Activated CD4-positive, alpha-beta T cell treated with anti-CD3 and anti-CD28 coated beads, Interleukin-2, amount 50 U/mL, for 48 hours (primary cell): Measurements from ENCODE around the gene LGMN.
A peak's percentile ranks its signal among the peaks of the same experiment; 100 is the strongest.

Source experiments
- DNase-seq, 2 experiments: peaks; one replicate each; pipeline ENCODE4 v3.0.0-alpha.2; 2020

LGMN gene

DNA sequence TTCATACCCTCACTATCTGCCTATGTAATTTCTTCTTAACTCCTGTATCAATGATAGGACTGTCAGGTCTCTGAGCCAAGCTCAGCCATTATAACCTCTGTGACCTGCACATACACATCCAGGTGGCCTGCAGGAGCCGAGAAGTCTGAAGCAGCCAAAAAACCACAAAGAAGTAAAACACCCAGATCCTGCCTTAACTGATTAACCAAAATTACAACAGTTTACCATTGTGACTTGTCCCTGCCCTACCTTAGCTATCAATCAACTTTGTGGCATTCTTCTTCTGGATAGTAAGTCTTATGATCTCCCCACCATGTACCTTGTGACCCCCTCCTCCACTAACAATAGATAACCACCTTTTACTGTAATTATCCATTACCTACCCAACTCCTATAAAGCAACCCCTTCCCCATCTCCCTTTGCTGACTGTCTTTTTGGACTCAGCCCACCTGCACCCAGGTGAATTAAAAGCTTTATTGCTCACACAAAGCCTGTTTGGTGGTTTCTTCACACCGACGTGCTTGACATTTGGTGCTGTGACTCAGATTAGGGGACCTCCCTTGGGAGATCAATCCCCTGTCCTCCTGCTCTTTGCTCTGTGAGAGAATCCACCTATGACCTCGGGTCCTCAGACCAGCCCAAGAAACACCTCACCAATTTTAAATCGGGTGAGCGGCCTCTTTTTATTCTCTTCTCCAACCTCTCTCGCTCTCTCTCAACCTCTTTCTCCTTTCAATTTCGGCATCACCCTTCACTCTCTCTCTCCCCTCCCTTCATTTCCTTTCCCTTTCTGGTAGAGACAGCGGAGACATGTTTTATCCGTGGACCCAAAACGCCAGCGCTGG, 11.5 kb upstream of the LGMN start:
- no peak for DNase-seq

DNA sequence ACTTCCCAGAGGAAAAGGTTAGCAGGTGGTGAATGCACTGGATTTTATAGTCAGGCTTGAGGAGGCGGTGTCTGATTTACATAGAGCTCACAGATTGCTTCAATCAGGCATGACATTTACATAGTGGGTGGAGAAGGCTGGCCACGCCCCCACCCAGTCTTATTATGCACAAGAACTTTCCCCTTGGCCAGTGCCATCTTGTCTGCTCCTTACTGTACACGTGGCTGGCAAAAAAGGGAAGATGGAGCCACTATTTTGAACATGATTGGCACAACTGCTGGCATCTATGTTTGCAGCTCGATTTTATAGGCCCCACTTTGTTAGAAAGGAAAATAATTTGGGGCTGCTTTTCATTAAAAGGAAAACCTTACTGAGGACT, 10.9 kb upstream of the LGMN start:
- DNase-seq, result no peak

DNA sequence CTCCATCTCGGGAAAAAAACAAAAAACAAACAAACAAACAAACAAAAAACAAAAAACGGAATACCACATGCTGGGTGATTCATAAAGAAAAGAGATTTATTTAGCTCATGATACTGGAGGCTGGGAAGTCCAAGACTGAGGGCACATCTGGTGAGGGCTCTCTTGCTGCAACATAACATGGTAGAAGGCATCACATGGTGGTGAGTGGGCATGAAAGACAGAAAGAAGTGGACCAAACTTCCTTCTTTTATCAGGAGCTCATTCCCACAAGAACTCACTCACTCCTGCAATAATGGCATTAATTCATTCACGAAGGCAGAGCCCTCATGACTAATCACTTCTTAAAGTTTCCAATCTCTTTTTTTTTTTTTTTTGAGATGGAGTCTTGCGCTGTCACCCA, 8.0 kb upstream of the LGMN start:
- DNase-seq, result no peak

DNA sequence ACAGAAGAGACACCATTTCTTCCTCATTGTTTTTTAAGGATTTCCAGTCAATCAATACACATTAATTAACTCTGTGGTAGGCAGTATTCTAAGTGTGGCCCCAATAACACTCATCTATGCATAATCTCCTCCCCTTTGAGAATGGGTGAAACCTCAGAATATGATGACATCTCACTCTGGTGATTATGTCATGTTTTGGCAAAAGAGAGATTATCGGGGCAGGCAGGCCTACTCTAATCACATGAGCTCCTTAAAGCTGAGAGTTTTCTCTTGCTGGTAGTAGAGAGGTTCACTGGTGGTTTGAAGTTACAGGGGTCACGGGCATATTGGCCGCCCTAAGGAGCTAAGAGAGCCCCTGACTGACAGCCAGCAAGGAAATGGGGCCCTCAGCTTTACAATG, 7.1 kb upstream of the LGMN start:
- DNase-seq, result no peak

DNA sequence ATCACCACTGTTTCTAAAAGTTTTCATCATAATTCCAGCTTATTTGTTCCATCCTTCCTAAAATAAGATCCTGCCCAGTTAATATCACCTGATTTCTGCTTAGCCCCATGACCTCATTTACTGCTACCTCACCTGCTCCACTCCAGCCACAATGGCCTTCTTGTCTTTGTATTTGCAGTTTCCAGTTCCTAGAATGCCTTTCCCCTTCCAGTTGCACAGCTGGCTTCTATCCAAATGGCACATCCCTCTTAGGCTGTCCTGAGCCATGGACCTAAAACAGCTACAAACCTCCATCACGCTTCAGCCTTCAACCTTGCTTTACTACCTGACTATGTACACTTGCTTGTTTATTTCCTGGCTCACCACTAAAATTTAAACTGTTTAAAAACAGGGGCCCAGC, 6.5 kb upstream of the LGMN start:
- DNase-seq, result no peak

DNA sequence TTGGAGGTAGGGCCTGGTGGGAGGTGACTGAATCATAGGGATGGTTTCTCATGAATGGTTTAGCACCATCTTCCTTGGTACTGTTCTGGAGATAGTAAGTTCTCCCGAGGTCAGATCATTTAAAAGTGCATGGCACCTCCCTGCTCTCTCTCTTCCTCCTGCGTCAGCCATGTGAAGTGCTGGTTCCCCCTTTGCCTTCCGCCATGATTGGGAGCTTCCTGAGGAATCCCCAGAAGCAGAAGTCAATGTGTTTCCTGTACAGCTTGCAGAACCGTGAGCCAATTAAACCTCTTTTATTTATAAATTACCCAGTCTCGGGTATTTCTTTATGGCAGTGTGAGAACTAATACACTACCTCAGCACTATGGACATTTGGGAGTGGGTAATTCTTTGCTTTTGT, 4.8 kb upstream of the LGMN start:
- no peak for DNase-seq

DNA sequence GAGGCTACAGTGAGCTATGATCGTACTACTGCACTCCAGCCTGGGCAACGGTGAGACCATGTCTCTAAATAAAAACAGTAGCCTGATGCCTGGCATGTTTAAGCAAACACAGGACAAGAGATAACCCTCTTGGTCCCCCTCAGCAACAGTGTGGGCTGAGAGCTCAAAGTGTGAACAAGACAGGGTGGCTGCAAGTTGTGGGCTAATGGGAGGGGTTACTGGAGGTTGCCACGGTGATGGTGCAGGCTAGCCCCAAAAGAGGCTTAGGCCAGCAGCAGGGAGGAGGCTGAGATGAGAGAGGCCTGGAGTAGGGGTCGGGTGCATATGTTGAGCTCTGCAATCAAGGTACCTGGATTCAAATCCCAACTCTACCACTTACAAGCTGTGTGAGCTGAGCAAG, 3.4 kb upstream of the LGMN start:
- DNase-seq, result no peak

DNA sequence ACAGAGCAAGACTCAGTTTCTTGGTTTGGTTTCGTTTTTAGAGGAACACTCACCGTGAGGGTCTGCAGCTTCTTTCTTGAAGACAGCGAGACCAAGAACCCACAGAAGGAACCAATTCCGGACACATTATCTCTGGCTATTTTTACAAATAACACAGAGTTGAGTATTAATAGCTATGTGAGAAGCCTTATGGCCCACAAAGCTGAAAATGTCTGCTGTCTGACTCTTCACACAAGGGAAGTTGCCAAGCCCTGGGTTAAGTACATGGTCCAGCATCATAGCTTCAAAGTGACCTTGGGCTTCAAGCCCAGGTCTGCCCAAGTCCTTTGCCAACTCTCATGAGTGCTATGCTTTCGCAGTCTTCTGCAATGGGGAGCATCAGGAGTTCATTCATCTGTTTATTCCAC, 2.6 kb upstream of the LGMN start:
- DNase-seq, result no peak

DNA sequence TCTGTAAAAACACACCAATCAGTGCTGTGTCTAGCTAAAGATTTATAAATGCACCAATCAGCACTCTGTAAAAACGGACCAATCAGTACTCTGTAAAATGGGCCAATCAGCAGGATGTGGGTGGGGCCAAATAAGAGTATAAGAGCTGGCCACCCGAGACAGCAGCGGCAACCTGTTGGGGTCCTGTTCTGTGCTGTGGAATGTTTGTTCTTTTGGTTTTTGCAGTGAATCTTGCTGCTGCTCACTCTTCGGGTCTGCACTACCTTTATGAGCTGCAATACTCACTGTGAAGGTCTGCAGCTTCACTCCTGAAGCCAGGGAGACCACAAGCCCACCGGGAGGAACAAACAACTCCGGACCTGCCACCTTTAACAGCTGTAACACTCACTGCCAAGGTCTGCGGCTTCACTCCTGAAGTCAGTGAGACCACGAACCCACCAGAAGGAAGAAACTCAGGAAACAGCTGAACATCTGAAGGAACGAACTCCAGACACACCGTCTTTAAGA, 1.8 kb upstream of the LGMN start:
- DNase-seq, result peak; percentile 29 to 39

DNA sequence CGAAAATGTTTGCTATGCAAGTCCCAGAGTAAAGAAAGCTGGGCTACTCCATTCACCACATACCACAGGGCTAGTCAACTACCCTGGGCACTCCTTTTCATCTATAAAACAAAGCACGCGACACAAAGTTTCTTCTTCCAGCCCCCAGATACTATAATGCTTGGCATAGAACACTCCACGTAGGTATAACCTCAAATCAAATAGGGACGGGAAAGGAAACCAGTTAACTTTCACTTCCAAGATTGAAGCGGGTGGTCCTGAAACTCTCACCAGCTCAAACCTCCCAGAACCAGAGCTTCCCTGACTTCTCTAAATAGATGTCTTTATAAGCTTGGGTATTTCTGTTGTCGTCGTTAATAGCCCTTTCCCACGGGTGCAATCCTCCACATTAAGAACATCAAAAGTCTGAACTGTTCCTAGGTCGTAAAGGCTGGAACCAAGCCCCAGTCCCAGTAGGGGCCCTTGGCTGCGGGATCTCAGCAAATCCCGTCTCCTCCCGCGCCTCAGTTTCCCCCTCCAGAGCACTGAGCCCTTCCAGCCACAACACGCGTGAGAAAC, 647 bp downstream of the LGMN start:
- DNase-seq, result no peak

DNA sequence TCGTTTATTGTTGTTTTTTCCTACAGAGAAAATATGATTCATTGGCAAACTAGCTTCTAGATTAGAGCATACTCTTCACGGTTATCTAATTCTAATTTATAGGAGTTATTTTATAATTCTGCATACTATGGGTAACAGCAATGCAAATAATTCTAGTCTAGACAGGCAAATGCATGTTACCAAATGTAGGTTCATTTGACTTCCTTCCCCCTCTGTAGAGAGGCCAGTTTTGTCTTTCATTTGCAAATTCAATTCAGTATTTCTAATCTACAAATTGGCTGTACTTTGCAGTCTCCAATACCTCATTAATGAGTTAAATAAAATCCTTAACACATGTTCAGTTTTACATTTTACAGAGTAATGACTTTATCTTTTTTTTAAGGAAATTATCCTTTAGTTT, 4.2 kb downstream of the LGMN start:
- no peak for DNase-seq

DNA sequence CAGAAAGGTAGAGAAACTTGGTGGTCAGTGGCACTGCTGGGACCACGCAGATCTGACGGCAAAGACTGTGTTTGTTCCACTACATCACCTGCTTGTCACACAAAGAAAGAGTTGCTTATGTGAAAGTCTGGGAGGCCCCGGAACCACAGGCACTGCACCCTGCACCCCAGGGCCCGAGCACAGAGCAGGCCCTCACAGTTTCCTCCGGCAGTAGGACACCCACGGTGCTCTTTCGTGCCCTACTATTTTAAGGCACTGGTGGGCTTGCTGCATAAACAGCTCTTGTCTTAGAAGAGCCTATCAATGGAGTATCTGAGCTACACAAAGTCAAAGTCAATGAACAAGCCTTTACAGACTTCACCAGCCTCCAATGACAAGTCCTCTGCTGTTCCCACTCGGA, 8.0 kb downstream of the LGMN start:
- DNase-seq, result no peak

DNA sequence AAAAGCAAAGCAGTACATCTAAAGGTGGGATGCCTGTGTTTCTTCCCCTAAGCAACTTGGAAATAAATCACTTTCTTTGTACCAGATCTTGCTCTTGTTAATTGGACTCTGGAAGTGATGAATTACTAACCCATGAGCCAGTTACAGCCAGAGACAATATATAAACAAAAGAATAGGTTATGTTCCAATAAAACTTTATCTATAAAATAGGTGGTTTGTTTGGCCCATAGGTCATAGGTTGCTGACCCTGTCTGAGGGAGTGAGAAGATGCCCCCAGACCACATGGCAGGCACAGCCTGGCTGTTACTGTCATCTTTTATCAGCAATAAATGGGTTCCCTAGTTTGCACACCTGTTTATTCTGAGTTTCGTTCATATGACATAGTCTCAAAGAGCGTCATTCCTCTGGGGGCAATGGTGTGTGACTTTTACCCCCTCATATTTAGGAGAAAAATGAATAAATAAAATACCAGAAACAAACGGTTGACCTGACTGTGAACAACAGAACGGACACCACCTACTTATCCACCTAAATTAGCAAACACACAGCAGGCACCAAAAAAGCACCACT, 10.7 kb downstream of the LGMN start:
- DNase-seq, result no peak

DNA sequence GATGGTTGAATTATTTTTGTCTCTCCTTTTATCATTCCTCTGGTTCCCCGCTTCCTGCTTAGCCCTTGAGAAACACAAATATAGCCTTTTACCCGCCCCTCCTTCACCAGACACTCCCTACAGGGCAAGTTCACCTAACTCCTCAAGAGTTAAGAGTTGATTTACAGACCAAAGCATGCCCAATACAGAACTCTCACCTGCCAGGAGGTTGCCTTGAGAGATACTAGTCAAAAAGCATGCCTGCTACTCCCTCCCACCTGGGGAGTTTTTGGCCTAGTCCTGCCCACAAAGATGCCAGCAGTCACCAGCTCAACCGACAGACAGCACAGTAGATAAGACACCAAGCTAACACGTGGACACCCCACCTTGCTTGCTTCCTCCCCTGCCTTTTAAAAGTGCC, 11.2 kb downstream of the LGMN start:
- no peak for DNase-seq

DNA sequence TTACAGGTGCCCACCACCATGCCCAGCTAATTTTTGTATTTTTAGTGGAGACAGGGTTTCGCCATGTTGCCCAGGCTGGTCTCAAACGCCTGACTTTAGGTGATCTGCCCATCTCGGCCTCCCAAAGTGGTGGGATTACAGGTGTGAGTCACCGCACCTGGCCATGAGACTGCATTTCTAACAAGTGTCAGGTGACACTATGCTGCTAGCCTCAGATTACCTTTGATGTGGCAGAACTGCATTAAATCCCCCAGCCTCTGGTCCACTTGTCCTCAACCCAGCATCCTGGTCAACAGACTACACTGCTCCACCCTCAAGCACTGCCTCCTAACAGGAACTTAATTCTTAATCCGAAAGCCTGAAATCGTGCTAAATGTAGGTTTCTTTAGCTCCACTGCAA, 13.1 kb downstream of the LGMN start:
- DNase-seq, result no peak

DNA sequence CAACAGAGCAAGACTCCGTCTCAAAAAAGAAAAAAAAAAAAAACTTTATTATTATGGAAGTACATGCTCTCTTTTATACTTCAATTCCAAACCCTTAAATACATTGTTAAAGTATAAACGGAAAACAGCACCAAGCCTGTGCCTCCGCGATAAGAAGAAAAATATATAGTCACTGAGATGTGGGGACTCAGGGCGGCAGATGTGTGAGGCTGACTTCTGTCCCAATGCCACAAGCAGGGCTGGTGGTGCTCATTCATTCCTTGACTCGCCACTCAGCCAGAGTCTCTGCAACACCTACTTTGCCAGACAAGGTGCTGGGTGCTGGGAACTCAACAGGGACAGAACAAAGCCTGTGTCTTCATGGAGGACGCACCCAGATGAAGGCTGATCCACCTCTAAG, 13.8 kb downstream of the LGMN start:
- no peak for DNase-seq

DNA sequence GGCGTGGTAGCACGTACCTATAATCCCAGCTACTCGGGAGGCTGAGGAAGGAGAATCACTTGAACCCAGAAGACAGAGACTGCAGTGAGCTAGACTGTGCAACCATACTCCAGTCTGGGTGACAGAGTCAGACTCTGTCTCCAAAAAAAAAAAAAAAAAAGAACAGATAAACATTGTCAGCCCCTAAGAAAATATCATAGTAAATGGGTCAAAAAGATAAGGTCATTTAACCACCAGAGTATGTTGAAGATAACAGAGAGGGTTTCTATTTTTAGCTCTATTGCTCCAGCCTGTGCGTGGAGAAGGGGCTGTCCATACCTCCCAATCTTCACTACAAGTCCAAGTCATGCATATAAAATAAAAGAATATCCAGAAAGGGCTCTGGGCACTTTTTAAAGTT, 15.4 kb downstream of the LGMN start:
- DNase-seq, result no peak

DNA sequence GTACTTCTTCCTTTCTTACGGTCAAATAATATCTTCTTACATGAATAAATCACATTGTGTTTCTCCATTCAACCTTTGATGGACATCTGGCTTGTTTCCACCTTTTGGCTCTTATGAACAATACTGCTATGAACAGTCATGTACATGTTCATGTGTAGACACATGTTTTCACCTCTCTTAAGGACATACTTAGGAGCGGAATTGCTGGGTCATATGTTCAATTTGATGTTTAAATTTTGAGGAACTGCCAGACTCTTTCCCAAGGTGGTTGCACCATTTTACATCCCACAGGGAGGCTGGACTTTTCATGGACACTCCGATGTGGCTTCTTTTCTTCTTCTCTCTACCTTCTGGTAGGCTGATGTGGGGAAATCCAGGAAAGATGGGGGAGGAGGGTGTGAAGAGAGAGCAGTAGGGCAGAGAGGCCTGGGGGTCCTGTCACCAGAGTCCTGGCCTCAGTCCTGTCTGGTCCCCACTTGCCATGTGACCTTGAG, 16.8 kb downstream of the LGMN start:
- no peak for DNase-seq

DNA sequence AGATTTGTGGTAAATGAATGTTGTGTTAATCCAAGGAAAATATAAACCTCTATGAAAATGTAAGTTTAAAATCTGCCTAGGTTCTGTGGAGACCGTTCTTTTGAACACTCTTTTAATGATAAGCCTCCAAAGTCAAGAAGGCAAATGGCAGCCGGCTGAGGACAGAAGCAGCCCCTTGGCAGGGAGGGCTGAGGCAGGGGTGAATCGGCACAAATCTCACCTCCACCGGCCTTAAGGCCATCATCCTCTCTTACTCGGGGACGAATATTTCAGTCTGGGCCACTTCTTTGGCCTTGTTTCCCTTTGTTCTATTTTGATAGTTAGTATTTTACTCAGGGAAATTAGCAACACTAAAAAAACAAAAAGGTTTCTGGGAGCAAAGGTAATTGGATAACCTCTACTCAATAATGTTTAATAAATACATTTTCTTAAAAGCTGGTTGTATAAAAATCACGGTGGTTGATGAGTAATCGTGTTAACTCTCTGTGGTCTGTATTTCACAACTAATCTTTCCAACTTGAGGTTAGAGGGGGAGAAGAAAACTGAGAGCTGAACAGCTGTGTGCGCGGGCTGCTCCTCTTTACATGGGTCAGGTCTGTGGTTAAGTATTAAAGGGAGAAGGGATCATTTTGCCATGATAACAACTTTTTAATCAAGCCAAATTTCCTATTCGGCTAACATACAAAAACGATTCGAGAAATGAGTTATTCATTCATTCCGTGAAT, 18.6 kb downstream of the LGMN start:
- peak; percentile 34 to 43 for DNase-seq

DNA sequence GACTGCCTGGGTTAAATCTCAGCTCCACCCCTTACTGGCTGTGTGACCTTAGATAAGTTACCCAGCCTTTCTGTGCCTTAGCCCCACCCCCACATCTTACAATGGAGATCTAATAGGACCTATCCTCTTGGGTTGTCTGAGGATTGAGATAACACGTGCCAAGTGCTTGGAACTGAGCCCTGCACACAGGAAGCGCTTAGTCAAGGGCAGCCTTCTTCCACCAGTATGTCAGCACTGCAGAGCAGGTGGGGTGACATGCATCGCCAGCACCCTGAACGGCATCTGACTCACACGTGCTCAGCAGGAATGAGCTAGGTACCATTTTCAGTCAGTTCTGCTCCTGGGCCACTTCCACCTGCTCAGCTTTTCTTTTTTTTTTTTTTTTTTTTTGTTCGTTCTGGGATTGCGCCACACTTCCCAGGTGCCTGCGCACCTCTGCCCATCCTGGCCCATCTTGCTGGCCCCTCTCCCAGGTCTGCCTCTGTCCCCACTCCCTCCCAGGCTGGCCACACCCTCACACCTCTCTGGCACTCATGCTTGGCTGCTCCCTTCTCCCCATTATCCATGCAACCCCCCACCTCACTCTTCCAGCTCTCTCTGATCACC, 19.6 kb downstream of the LGMN start:
- DNase-seq, result peak; percentile 53 to 59

DNA sequence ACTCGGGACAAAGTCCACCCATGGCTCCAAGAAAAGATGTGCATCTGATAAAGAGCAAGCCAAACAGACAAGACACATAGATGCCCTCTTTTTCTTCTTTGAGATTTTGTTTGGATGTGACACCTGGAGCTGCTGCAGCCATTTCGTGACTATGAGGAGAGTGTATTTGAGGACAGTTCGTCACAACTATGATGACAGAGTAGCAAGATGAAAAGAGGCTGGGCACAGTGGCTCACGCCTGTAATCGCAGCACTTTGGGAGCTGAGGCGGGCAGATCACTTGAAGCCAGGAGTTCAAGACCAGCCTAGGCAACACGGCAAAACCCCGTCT, 21.5 kb downstream of the LGMN start:
- DNase-seq, result no peak

DNA sequence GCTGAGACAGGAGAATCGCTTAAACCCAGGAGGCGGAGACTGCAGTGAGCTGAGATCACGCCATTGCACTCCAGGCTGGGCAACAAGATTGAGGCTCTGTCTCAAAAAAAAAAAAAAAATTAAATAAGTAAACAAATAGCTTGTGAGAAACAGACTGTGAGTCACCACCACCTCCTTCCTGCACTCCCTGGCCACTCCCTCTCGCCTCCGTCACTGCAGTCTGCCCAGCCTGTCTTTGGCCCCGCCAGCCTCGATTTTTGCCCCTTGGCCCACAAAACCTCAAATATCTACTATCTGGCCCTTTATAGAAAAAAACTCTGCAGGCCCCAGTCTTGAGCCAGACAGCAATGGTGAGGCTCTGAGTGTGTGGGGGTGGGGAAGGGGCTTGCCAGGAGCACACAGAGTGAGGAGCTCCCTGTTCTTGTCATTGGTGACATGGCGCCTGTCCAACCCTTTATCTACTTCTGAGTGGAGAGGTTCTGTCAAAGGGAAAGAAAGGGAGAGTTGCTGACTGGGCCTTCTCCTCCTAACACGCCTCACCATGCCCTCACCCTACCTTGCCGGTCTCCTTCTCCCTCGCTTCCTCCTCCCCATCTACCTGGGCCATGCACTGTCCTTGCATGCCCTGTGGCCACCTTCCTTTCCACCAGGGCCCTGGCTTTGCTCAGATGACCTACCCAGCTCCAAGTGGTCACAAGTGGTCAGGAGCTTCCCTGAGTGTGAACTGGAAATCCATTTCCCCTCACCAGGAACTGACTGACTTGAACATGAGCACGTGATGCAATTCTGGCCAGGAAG, 22.1 kb downstream of the LGMN start:
- peak; percentile 27 to 33 for DNase-seq
